HepG2 (cell line): Measurements from ENCODE around the gene GLDC. TPM values are rescaled to one million over a fixed set of nuclear protein-coding genes. Genes with fewer than 3 reads are reported as not detected.

Experiments
- CEBPZ ChIP-seq: IDR thresholded peaks from 2 replicates; pipeline ENCODE4 v1.6.1; 2012; ENCODE audit warnings: low read length, improper control_type of control experiment
- CHD4 ChIP-seq: fragments of 200-600 bp; sonication (generic); IDR thresholded peaks from 2 replicates; pipeline ENCODE4 v1.7.0; 2017; ENCODE audit warnings: mild to moderate bottlenecking, low read length, borderline replicate concordance
- GABPB1 ChIP-seq: IDR thresholded peaks from 2 replicates; pipeline ENCODE4 v1.6.1; 2016; ENCODE audit warnings: mild to moderate bottlenecking, missing genetic modification reagents, moderate library complexity, missing compliant biosample characterization
- HHEX ChIP-seq: IDR thresholded peaks from 2 replicates; pipeline ENCODE4 v1.6.1; 2016; ENCODE audit warnings: control low read depth
- KDM2A ChIP-seq: sonication (generic); formaldehyde crosslinking; IDR thresholded peaks from 2 replicates; pipeline ENCODE4 v1.4.0; 2020; ENCODE audit warnings: low read depth, missing genetic modification reagents, borderline replicate concordance
- NFKBIZ ChIP-seq: IDR thresholded peaks from 2 replicates; pipeline ENCODE4 v1.6.1; 2018; ENCODE audit warnings: missing genetic modification reagents, missing compliant biosample characterization
- TOPORS ChIP-seq: sonication (generic); formaldehyde crosslinking; IDR thresholded peaks from 2 replicates; pipeline ENCODE4 v1.8.0; 2023; ENCODE audit warnings: mild to moderate bottlenecking, missing genetic modification reagents
- ZNF496 ChIP-seq: sonication (generic); formaldehyde crosslinking; IDR thresholded peaks from 2 replicates; pipeline ENCODE4 v1.8.1; 2023; ENCODE audit warnings: mild to moderate bottlenecking, moderate library complexity, missing genetic modification reagents; ENCODE audit not compliant: insufficient replicate concordance
- ZNF564 ChIP-seq: sonication (generic); formaldehyde crosslinking; IDR thresholded peaks from 2 replicates; pipeline ENCODE4 v1.8.1; 2023; ENCODE audit warnings: mild to moderate bottlenecking, missing genetic modification reagents
- ZNF646 ChIP-seq: sonication (generic); formaldehyde crosslinking; IDR thresholded peaks from 2 replicates; pipeline ENCODE4 v1.9.0; 2021; ENCODE audit warnings: mild to moderate bottlenecking, missing genetic modification reagents
- ZNF773 ChIP-seq: sonication (generic); formaldehyde crosslinking; IDR thresholded peaks from 2 replicates; pipeline ENCODE4 v1.4.0; 2020; ENCODE audit warnings: missing genetic modification reagents, borderline replicate concordance
- polyA plus RNA-seq, 8 experiments: library from polyadenylated mRNA; depleted of rRNA in 3 of 8; stranded (reverse) in 7 of 8; unstranded in 1 of 8; fragments of >200 nt; fragmentation: Illumina TruSeq in 4 of 8; extraction: Trizol in 4 of 8; gene quantifications; 2 replicates each; pipeline versions ENCODE4 v1.2.1 to v1.2.3, GENCODE V29; 2011 to 2016; ENCODE audit warnings: low read depth in 4 of 8, missing spikeins in 1 of 8, mixed read lengths in 1 of 8; ENCODE audit not compliant: insufficient read depth in 1 of 8
- total RNA-seq, 5 experiments: library from RNA; depleted of rRNA; stranded (reverse); fragments of >200 nt; fragmentation: Illumina TruSeq; extraction: Trizol; gene quantifications; 2 replicates each; pipeline ENCODE4 v1.2.3, GENCODE V29; 2016; ENCODE audit warnings: low read depth in 1 of 5
- TF ChIP-seq, protein P1 (sequence below): sonication (generic); formaldehyde crosslinking; IDR thresholded peaks from 2 replicates; pipeline ENCODE4 v1.5.1; 2020; ENCODE audit warnings: missing genetic modification reagents, mild to moderate bottlenecking, borderline replicate concordance

Gene GLDC
- total and polyA plus RNA-seq, 2 of the 13 experiments (the other 11 are each of a cell fraction or from before 2014, with no cell fraction given), result 59.3 to 115 TPM

- no peak for TF ChIP-seq ZNF496 (CRISPR knock-in tag)
- no peak; the same call in 1 of the 2 replicates for TF ChIP-seq TOPORS (CRISPR knock-in tag)
- TF ChIP-seq, protein P1, sequence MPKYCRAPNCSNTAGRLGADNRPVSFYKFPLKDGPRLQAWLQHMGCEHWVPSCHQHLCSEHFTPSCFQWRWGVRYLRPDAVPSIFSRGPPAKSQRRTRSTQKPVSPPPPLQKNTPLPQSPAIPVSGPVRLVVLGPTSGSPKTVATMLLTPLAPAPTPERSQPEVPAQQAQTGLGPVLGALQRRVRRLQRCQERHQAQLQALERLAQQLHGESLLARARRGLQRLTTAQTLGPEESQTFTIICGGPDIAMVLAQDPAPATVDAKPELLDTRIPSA, result peak; percentile 87; the same call in 1 of the 2 replicates
- no peak; the same call in 1 of the 2 replicates for TF ChIP-seq ZNF646 (CRISPR knock-in tag)
- peak; percentile 52; the same call in 1 of the 2 replicates for TF ChIP-seq ZNF773
- no peak; the same call in 1 of the 2 replicates for TF ChIP-seq NFKBIZ (CRISPR knock-in tag)
- TF ChIP-seq CHD4, result no peak
- TF ChIP-seq CEBPZ, result no peak
- TF ChIP-seq GABPB1, result peak; percentile 92
- peak; percentile 87 for TF ChIP-seq ZNF564
- TF ChIP-seq HHEX (CRISPR knock-in tag), result 0 out of 2 replicates have a peak, but pooled peaks have one; percentile 7
- TF ChIP-seq KDM2A, result peak; percentile 98
Measured at GRCh38 chr9:6681147-6681956, 35.8 kb upstream of the GLDC start (continued).
